Keratinocyte (primary cell): Measurements from ENCODE around the gene TUG1. TPM values are rescaled to one million over a fixed set of nuclear protein-coding genes. Genes with fewer than 3 reads are reported as not detected.

Experiments used
- DNase-seq: peaks from one replicate; pipeline ENCODE4 v3.0.0-alpha.2; 2011; ENCODE audit warnings: low read depth, missing footprints, low spot score
- FAIRE-seq: peaks from 2 replicates; lab custom pipeline; 2011; peaks lifted over from hg19 to GRCh38; lab: Jason Lieb, UNC
- H2AFZ ChIP-seq: 2 replicates; pipeline ENCODE4 v1.6.0; 2012; ENCODE audit warnings: low read length, control low read depth, inconsistent platforms; ENCODE audit not compliant: control insufficient read depth
- H3K27ac ChIP-seq: 2 replicates; pipeline ENCODE4 v1.5.1; 2011; ENCODE audit warnings: low read length; ENCODE audit not compliant: control insufficient read depth, insufficient read depth
- H3K27me3 ChIP-seq: 3 replicates; pipeline ENCODE4 v1.6.0; 2011; ENCODE audit warnings: low read length; ENCODE audit not compliant: control insufficient read depth, insufficient read depth; ENCODE audit errors: extremely low read depth
- H3K36me3 ChIP-seq, 2 experiments: 2 replicates in 1 of 2; 3 replicates in 1 of 2; pipeline ENCODE4 v1.5.1; 2011; ENCODE audit warnings: low read length in 2 of 2, mild to moderate bottlenecking in 1 of 2; ENCODE audit not compliant: control insufficient read depth in 2 of 2, insufficient read depth in 2 of 2; ENCODE audit errors: extremely low read depth in 1 of 2
- H3K4me1 ChIP-seq: 3 replicates; pipeline ENCODE4 v1.5.1; 2011; ENCODE audit warnings: low read length; ENCODE audit not compliant: control insufficient read depth, insufficient read depth; ENCODE audit errors: extremely low read depth
- H3K4me2 ChIP-seq: 3 replicates; pipeline ENCODE4 v1.6.0; 2011; ENCODE audit warnings: low read depth, low read length; ENCODE audit not compliant: control insufficient read depth, insufficient read depth; ENCODE audit errors: extremely low read depth
- H3K4me3 ChIP-seq, 3 experiments: fragments of 200-600 bp in 1 of 3; sonication (generic) in 1 of 3; 2 replicates in 2 of 3; 3 replicates in 1 of 3; pipeline ENCODE4 v1.5.1; 2011 to 2016; ENCODE audit warnings: low read length in 3 of 3, mild to moderate bottlenecking in 3 of 3, control low read depth in 2 of 3, inconsistent platforms in 1 of 3, low read depth in 1 of 3, mixed read lengths in 1 of 3, mixed run types in 1 of 3, moderate library complexity in 1 of 3; ENCODE audit not compliant: control insufficient read depth in 2 of 3, insufficient read depth in 2 of 3; ENCODE audit errors: extremely low read depth in 1 of 3
- H3K79me2 ChIP-seq: 2 replicates; pipeline ENCODE4 v1.6.0; 2012; ENCODE audit warnings: low read length; ENCODE audit not compliant: control insufficient read depth, insufficient read depth
- H3K9ac ChIP-seq: 3 replicates; pipeline ENCODE4 v1.6.0; 2011; ENCODE audit warnings: low read length; ENCODE audit not compliant: control insufficient read depth, insufficient read depth; ENCODE audit errors: extremely low read depth
- H3K9me1 ChIP-seq: 3 replicates; pipeline ENCODE4 v1.6.0; 2011; ENCODE audit warnings: low read length; ENCODE audit not compliant: control insufficient read depth, insufficient read depth; ENCODE audit errors: extremely low read depth
- H3K9me3 ChIP-seq: 2 replicates; pipeline ENCODE4 v1.5.1; 2012; ENCODE audit warnings: low read depth, low read length; ENCODE audit not compliant: control insufficient read depth
- H4K20me1 ChIP-seq: 3 replicates; pipeline ENCODE4 v1.6.0; 2011; ENCODE audit warnings: low read length; ENCODE audit not compliant: control insufficient read depth, insufficient read depth; ENCODE audit errors: extremely low read depth
- CTCF ChIP-seq, 3 experiments: IDR thresholded peaks in 1 of 3; conservative IDR thresholded peaks in 1 of 3; optimal IDR thresholded peaks in 1 of 3; 2 replicates in 2 of 3; 3 replicates in 1 of 3; pipeline versions ENCODE3 to v1.5.1; 2011; ENCODE audit warnings: low read length in 3 of 3, mild to moderate bottlenecking in 3 of 3, moderate library complexity in 2 of 3, control low read depth in 1 of 3, inconsistent platforms in 1 of 3; ENCODE audit not compliant: insufficient read depth in 2 of 3; ENCODE audit errors: extremely low read depth in 1 of 3
- EZH2 ChIP-seq: IDR thresholded peaks from one replicate; pipeline ENCODE4 v1.6.1; 2012; ENCODE audit warnings: inconsistent platforms, mild to moderate bottlenecking, low read length, moderate library complexity
- dilution Hi-C: fragments of 300-500 bp; cut with MboI; formaldehyde crosslinking; loops from one replicate; pipeline ENCODE4 v1.7.0; 2020; ENCODE audit warnings: low sequenced_read_pairs; ENCODE audit not compliant: extremely low pct_ligation_motif_present
- polyA plus RNA-seq, 5 experiments: library from polyadenylated mRNA; depleted of rRNA in 3 of 5; stranded (reverse) in 3 of 5; stranded (forward) in 1 of 5; unstranded in 1 of 5; fragments of >200 nt; gene quantifications; 1 replicate in 1 of 5; 2 replicates in 3 of 5; 3 replicates in 1 of 5; pipeline versions ENCODE4 v1.2.1 to v1.2.3, GENCODE V29; 2011 to 2012; ENCODE audit warnings: missing spikeins in 2 of 5, low read depth in 1 of 5, low replicate concordance in 1 of 5

The TUG1 gene
- polyA plus RNA-seq, 1 donor (not counting 4 experiments of a cell fraction or from before 2014, with no cell fraction given), result 77.1 TPM

GRCh38 chr22:31019191-31019930, 50.3 kb downstream of the TUG1 start:
- no peaks in the 10 kb centered on the region for H4K20me1 ChIP-seq
- no peaks in the 10 kb centered on the region for H3K9me3 ChIP-seq
- no peak for FAIRE-seq
- dilution Hi-C loops, result no loop called here
- no peak overlapping the region for H3K27ac ChIP-seq
- TF ChIP-seq EZH2, result no peak
- TF ChIP-seq CTCF (optimal IDR thresholded peaks at IDR 0.05 in 1 of 3, IDR thresholded peaks at IDR 0.05 in 1 of 3, conservative IDR thresholded peaks at IDR 0.05 in 1 of 3; ENCODE audit: extremely low read depth in 1 of 3, insufficient read depth in 2 of 3, low read length in 3 of 3), result no peak
- no peak overlapping the region for H3K9ac ChIP-seq
- no peak overlapping the region for H3K4me3 ChIP-seq
- H3K9me1 ChIP-seq, result no peaks in the 10 kb centered on the region
- H3K4me1 ChIP-seq, result no peaks in the 10 kb centered on the region
- DNase-seq, result no peak
- H3K27me3 ChIP-seq, result no peaks in the 10 kb centered on the region
- H3K79me2 ChIP-seq, result no peaks in the 10 kb centered on the region
- H3K4me2 ChIP-seq, result no peak overlapping the region
- H3K36me3 ChIP-seq, result no peaks in the 10 kb centered on the region
- H2AFZ ChIP-seq, result no peak overlapping the region

DNA sequence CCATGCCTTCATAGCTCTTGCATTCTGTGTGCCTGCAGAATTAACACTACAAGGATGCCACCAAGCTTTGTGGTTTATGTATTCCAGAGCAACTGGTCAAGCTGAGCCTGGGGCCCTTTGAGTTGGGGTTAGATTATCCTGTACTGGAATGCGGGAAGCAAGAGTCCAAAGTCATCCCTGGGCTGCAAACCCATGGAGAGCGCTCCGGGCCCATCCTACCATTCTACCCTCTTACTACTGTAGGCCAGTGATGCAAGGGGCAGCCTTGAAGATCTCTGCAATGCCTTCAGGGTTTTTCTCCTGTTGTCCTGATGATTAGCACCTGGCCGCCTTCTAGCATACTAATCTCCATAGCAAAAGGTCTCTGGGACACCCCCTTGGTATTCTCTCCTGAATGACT, 51.3 kb downstream of the TUG1 start:
- FAIRE-seq (no peak), DNase-seq (no peak)
- dilution Hi-C loops, result no loop called here

More for the DNA sequence above, 51.3 kb downstream of the TUG1 start:
- Histone ChIP-seq H3K9me1 (no peaks in the 10 kb centered on the region), H4K20me1 (no peaks in the 10 kb centered on the region), H3K4me2 (no peak overlapping the region), H3K9me3 (no peaks in the 10 kb centered on the region), H3K27ac (no peak overlapping the region), H3K4me3 (no peak overlapping the region), H3K9ac (no peak overlapping the region), H3K36me3 (no peaks in the 10 kb centered on the region), H3K4me1 (no peaks in the 10 kb centered on the region), H3K79me2 (no peaks in the 10 kb centered on the region), H2AFZ (no peak overlapping the region), H3K27me3 (no peaks in the 10 kb centered on the region)
- TF ChIP-seq EZH2 (no peak), CTCF (optimal IDR thresholded peaks at IDR 0.05 in 1 of 3, IDR thresholded peaks at IDR 0.05 in 1 of 3, conservative IDR thresholded peaks at IDR 0.05 in 1 of 3; ENCODE audit: extremely low read depth in 1 of 3, insufficient read depth in 2 of 3, low read length in 3 of 3) (no peak)
